CD14-positive monocyte (primary cell): ENCODE results near the gene ZNF362. TPM values are rescaled to one million over a fixed set of nuclear protein-coding genes. Genes with fewer than 3 reads are reported as not detected.

Experiments
- DNase-seq, 3 donors: peaks; one replicate each; pipeline ENCODE4 v3.0.0-alpha.2; 2011 to 2022
- H2AFZ ChIP-seq: 2 replicates; pipeline ENCODE4 v1.6.0; 2012; ENCODE audit warnings: mild to moderate bottlenecking, low read depth, low read length, inconsistent platforms; ENCODE audit not compliant: insufficient read depth, poor library complexity, severe bottlenecking
- H3K27ac ChIP-seq, 2 donors: 1 replicate in 1 of 2; 2 replicates in 1 of 2; pipeline ENCODE4 v1.5.1; 2012 to 2013; ENCODE audit warnings: low read length in 2 of 2, control low read depth in 1 of 2, inconsistent platforms in 1 of 2, low read depth in 1 of 2, mild to moderate bottlenecking in 1 of 2
- H3K27me3 ChIP-seq, 2 donors: one replicate each; pipeline versions ENCODE4 v1.6.0 to v1.6.1; 2011 to 2013; ENCODE audit warnings: low read length in 2 of 2; ENCODE audit not compliant: control insufficient read depth in 2 of 2, insufficient read depth in 2 of 2
- H3K36me3 ChIP-seq, 2 donors: replicated peaks in 1 of 2; 1 replicate in 1 of 2; 2 replicates in 1 of 2; pipeline versions ENCODE4 v1.5.1 to v1.6.1; 2012 to 2013; ENCODE audit warnings: low read length in 2 of 2, control low read depth in 1 of 2, inconsistent platforms in 1 of 2, mild to moderate bottlenecking in 1 of 2; ENCODE audit not compliant: insufficient read depth in 2 of 2, control insufficient read depth in 1 of 2
- H3K4me1 ChIP-seq, 2 donors: 1 replicate in 1 of 2; 2 replicates in 1 of 2; pipeline versions ENCODE4 v1.5.1 to v1.6.1; 2012 to 2013; ENCODE audit warnings: low read length in 2 of 2, control low read depth in 1 of 2, inconsistent platforms in 1 of 2, mild to moderate bottlenecking in 1 of 2, moderate library complexity in 1 of 2; ENCODE audit not compliant: insufficient read depth in 2 of 2, control insufficient read depth in 1 of 2
- H3K4me2 ChIP-seq: replicated peaks from 2 replicates; pipeline ENCODE3; 2012; ENCODE audit warnings: low read length, moderate library complexity, mild to moderate bottlenecking; ENCODE audit not compliant: poor library complexity, severe bottlenecking; ENCODE audit errors: extremely low read depth
- H3K4me3 ChIP-seq, 3 experiments: fragments of 200-600 bp in 1 of 3; sonication (generic) in 1 of 3; replicated peaks in 1 of 3; 1 replicate in 2 of 3; 2 replicates in 1 of 3; pipeline ENCODE4 v1.5.1; 2011 to 2013; ENCODE audit warnings: low read length in 3 of 3, mild to moderate bottlenecking in 3 of 3, control low read depth in 2 of 3, low read depth in 2 of 3, inconsistent platforms in 1 of 3, moderate library complexity in 1 of 3
- H3K79me2 ChIP-seq: 2 replicates; pipeline ENCODE4 v1.6.0; 2012; ENCODE audit warnings: mild to moderate bottlenecking, control low read depth, inconsistent platforms, low read length, moderate library complexity; ENCODE audit not compliant: insufficient read depth
- H3K9ac ChIP-seq: 2 replicates; pipeline ENCODE4 v1.6.0; 2017; ENCODE audit warnings: low read length, mild to moderate bottlenecking; ENCODE audit not compliant: insufficient read depth, poor library complexity, severe bottlenecking
- H3K9me3 ChIP-seq, 2 donors: replicated peaks in 1 of 2; 1 replicate in 1 of 2; 2 replicates in 1 of 2; pipeline versions ENCODE4 v1.5.1 to v1.6.1; 2012 to 2013; ENCODE audit warnings: low read length in 2 of 2, control low read depth in 1 of 2; ENCODE audit not compliant: control insufficient read depth in 1 of 2, insufficient read depth in 1 of 2
- H4K20me1 ChIP-seq: 2 replicates; pipeline ENCODE4 v1.6.0; 2012; ENCODE audit warnings: mild to moderate bottlenecking, low read length, control low read depth, moderate library complexity; ENCODE audit not compliant: insufficient read depth
- H3K27ac Mint-ChIP-seq, 7 donors: one replicate each; pipeline ENCODE4 v1.8.0; 2020; ENCODE audit warnings: mild to moderate bottlenecking in 7 of 7, mixed read lengths in 7 of 7, moderate library complexity in 6 of 7, inconsistent platforms in 2 of 7
- H3K27me3 Mint-ChIP-seq, 3 donors: one replicate each; pipeline ENCODE4 v1.8.0; 2021 to 2022; ENCODE audit warnings: low read depth in 3 of 3, mild to moderate bottlenecking in 3 of 3, mixed read lengths in 3 of 3, moderate library complexity in 3 of 3, inconsistent platforms in 1 of 3
- H3K36me3 Mint-ChIP-seq, 2 donors: one replicate each; pipeline ENCODE4 v1.8.0; 2020; ENCODE audit warnings: mixed read lengths in 2 of 2, inconsistent platforms in 1 of 2, mild to moderate bottlenecking in 1 of 2
- H3K4me1 Mint-ChIP-seq: one replicate; pipeline ENCODE4 v1.8.0; 2020; ENCODE audit warnings: mild to moderate bottlenecking, mixed read lengths
- H3K4me3 Mint-ChIP-seq, 2 donors: one replicate each; pipeline ENCODE4 v1.8.0; 2020; ENCODE audit warnings: mild to moderate bottlenecking in 2 of 2, mixed read lengths in 2 of 2, moderate library complexity in 1 of 2
- H3K9me3 Mint-ChIP-seq, 7 donors: one replicate each; pipeline ENCODE4 v1.8.0; 2020 to 2022; ENCODE audit warnings: mixed read lengths in 7 of 7, mild to moderate bottlenecking in 6 of 7, moderate library complexity in 6 of 7, inconsistent platforms in 2 of 7
- WGBS: methylation state at CpG from one replicate; pipeline ENCODE4 v1.1.5; 2013; ENCODE audit warnings: missing lambda C conversion rate; ENCODE audit not compliant: insufficient coverage; 5-methylcytosine and 5-hydroxymethylcytosine counted together
- intact Hi-C, 2 donors: fragments of 100-400 bp; cut with micrococcal nuclease; formaldehyde crosslinking; loops; one replicate each; pipeline versions ENCODE4 v1.15.0 to v1.15.1; 2023
- polyA plus RNA-seq, 3 donors: library from polyadenylated mRNA; depleted of rRNA in 1 of 3; unstranded in 2 of 3; stranded (reverse) in 1 of 3; fragments of 300-500 nt in 2 of 3; fragments of >200 nt in 1 of 3; fragmentation: Illumina TruSeq in 2 of 3; gene quantifications; 1 replicate in 2 of 3; 2 replicates in 1 of 3; pipeline ENCODE4 v1.2.3, GENCODE V29; 2012 to 2021
- TF ChIP-seq, protein P1 (sequence below): fragments of 200-600 bp; IDR thresholded peaks from one replicate; pipeline ENCODE4 v1.8.0; 2022; ENCODE audit warnings: antibody characterized with exemption, mild to moderate bottlenecking

The ZNF362 gene
- polyA plus RNA-seq, 3 donors: 11.4 to 18.9 (median 13.5) TPM

DNA sequence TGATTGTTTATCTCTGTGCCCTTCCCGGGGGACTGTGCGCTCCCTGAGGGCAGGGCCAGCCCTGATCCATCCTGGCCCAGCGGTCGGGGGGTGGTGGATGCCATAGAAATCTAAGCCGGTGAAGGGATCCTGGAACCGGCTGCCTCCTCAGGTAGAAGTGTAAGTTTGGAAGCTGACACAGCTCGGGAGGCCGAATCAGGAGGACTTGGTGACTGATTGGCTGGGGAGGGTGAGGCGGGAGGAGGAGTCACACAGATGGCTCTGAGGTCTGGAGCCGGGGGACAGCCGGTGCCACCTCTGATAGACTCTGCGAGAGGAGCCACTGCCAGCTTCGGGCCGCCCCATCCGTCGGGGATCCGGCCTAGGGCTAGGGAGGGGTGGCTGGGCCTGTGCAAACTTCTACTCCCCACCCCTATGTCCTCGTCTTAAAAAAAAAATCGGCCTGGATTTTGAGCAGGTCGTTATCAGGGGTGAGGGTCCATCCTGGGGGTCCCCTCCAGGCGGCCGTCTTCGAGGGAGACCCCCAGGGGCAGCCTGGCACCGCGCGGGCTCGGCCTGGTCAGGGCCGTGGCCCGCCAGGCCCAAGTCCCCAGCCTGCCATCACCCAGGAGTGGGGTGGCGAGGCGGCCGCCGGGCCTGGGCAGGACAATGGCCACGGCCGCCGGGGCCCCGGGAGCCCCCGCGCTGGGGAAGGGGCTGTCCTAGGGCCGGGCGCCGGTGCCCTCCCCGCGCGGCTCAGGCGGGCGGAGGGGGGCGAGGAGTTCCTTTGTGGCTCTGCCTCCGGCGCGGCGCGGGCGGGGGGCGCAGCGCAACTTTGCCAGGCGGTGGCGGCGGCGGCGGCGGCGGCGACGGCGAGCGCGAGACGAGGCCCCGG, 708 bp upstream of the ZNF362 start:
- H3K4me3 ChIP-seq: peak overlapping the region; percentile 49 to 81 (median 63)
- H2AFZ ChIP-seq: peak overlapping the region; percentile 89
- Mint-ChIP-seq H3K4me1 (peaks cover 37% of the 10 kb centered on the region), H3K9me3 (peaks cover 0 to 10% (median 7%) of the 10 kb centered on the region in 7 donors), H3K36me3 (peaks cover 0 to 6% of the 10 kb centered on the region in 2 donors), H3K27ac (peak overlapping the region in 5 of 7 donors; percentile 12 to 72 (median 33)), H3K4me3 (peak overlapping the region; percentile 74 to 78), H3K27me3 (peaks cover under 1 to 11% (median 5%) of the 10 kb centered on the region in 3 donors)
- TF ChIP-seq, protein P1, sequence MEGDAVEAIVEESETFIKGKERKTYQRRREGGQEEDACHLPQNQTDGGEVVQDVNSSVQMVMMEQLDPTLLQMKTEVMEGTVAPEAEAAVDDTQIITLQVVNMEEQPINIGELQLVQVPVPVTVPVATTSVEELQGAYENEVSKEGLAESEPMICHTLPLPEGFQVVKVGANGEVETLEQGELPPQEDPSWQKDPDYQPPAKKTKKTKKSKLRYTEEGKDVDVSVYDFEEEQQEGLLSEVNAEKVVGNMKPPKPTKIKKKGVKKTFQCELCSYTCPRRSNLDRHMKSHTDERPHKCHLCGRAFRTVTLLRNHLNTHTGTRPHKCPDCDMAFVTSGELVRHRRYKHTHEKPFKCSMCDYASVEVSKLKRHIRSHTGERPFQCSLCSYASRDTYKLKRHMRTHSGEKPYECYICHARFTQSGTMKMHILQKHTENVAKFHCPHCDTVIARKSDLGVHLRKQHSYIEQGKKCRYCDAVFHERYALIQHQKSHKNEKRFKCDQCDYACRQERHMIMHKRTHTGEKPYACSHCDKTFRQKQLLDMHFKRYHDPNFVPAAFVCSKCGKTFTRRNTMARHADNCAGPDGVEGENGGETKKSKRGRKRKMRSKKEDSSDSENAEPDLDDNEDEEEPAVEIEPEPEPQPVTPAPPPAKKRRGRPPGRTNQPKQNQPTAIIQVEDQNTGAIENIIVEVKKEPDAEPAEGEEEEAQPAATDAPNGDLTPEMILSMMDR: no peak
- DNase-seq: peak; percentile 40 to 50 (median 48)
- no peaks in the 10 kb centered on the region for H3K27me3 ChIP-seq
- 6% methylated on average over 58 of the region's 70 CpGs for WGBS
- H3K4me1 ChIP-seq: peaks cover 23 to 26% of the 10 kb centered on the region in 2 donors
- H3K27ac ChIP-seq: peak overlapping the region; percentile 41 to 68
- H3K79me2 ChIP-seq: peaks cover 42% of the 10 kb centered on the region
- peak overlapping the region; percentile 86 for H3K4me2 ChIP-seq
- intact Hi-C loops: no loop called here
- peaks cover 31% of the 10 kb centered on the region for H4K20me1 ChIP-seq
- H3K9ac ChIP-seq: peak overlapping the region; percentile 82
- no peaks in the 10 kb centered on the region for H3K36me3 ChIP-seq
- H3K9me3 ChIP-seq: peaks cover 0 to 3% of the 10 kb centered on the region in 2 donors

DNA sequence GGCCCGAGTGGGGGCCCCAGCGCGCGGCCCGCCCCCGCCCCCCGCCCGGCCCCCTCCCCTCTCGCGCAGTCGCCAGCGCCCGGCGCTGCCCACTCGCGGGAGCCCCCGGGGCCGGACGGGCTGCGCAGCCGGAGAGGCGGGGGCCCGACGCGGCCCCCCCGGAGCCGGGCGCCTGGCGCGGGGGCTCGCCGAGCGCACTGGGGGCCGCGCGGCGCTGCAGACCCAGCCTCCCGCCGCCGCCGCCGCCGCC, 146 bp upstream of the ZNF362 start:
- Mint-ChIP-seq H3K4me1 (peaks cover 37% of the 10 kb centered on the region), H3K9me3 (peaks cover 0 to 9% (median 7%) of the 10 kb centered on the region in 7 donors), H3K27ac (no peak overlapping the region), H3K4me3 (peak overlapping the region in 1 of 2 donors; percentile 61), H3K27me3 (peaks cover 0 to 7% (median 3%) of the 10 kb centered on the region in 3 donors), H3K36me3 (peaks cover 0 to 6% of the 10 kb centered on the region in 2 donors)
- H3K9ac ChIP-seq: peak overlapping the region; percentile 82
- H4K20me1 ChIP-seq: peaks cover 37% of the 10 kb centered on the region
- H3K79me2 ChIP-seq: peaks cover 47% of the 10 kb centered on the region
- H2AFZ ChIP-seq: no peak overlapping the region
- no peaks in the 10 kb centered on the region for H3K36me3 ChIP-seq
- H3K27ac ChIP-seq: no peak overlapping the region
- peaks cover 23 to 26% of the 10 kb centered on the region in 2 donors for H3K4me1 ChIP-seq
- intact Hi-C loops: no loop called here
- DNase-seq: no peak
- peak overlapping the region in 1 of 3 experiments; percentile 81 for H3K4me3 ChIP-seq
- H3K9me3 ChIP-seq: peaks cover 0 to 3% of the 10 kb centered on the region in 2 donors
- TF ChIP-seq, protein P1: no peak
- no peaks in the 10 kb centered on the region for H3K27me3 ChIP-seq
- H3K4me2 ChIP-seq: peak overlapping the region; percentile 86
- WGBS: under 1% methylated on average over 42 of the region's 43 CpGs
